Large intestine (tissue), 3 donors: Measurements from ENCODE around the gene LHX2. TPM values are rescaled to one million over a fixed set of nuclear protein-coding genes. Genes with fewer than 3 reads are reported as not detected.
A peak's percentile ranks its signal among the peaks of the same experiment; 100 is the strongest.

Source experiments
- DNase-seq, 2 donors: peaks; one replicate each; pipeline versions ENCODE4 v3.0.0 to v3.0.0-alpha.2; 2013
- H3K27ac ChIP-seq: one replicate; pipeline ENCODE4 v1.5.1; 2013; ENCODE audit warnings: low read length
- H3K27me3 ChIP-seq: 2 replicates; pipeline ENCODE4 v1.6.1; 2013; ENCODE audit warnings: low read length; ENCODE audit not compliant: control insufficient read depth, insufficient read depth
- H3K36me3 ChIP-seq: 2 replicates; pipeline ENCODE4 v1.6.1; 2013; ENCODE audit warnings: low read length; ENCODE audit not compliant: control insufficient read depth, insufficient read depth
- H3K4me1 ChIP-seq: one replicate; pipeline ENCODE4 v1.6.1; 2013; ENCODE audit warnings: low read length; ENCODE audit not compliant: control insufficient read depth, insufficient read depth
- H3K4me3 ChIP-seq: one replicate; pipeline ENCODE4 v1.5.1; 2013; ENCODE audit warnings: low read length
- H3K9me3 ChIP-seq: one replicate; pipeline ENCODE4 v1.6.1; 2013; ENCODE audit warnings: mild to moderate bottlenecking, low read depth, low read length, moderate library complexity; ENCODE audit not compliant: control insufficient read depth
- WGBS: methylation state at CpG from one replicate; pipeline ENCODE4 v1.1.5; 2013; ENCODE audit warnings: low lambda C conversion rate; ENCODE audit not compliant: insufficient coverage; 5-methylcytosine and 5-hydroxymethylcytosine counted together
- polyA plus RNA-seq: library from polyadenylated mRNA; unstranded; fragments of 120-200 nt; gene quantifications from one replicate; pipeline ENCODE4 v1.2.1, GENCODE V29; 2013

The LHX2 gene
- polyA plus RNA-seq, 1 donor, result 0.12 TPM

GRCh38 chr9:124068251-124068650 lies 56.7 kb downstream of the LHX2 start:
- DNase-seq, result no peak
- WGBS, result no CpG with 5 or more reads among the region's 3 CpGs

GRCh38 chr9:124074746-124075145 lies 63.2 kb downstream of the LHX2 start:
- peaks cover 4% of the 10 kb centered on the region for H3K27me3 ChIP-seq
- no peaks in the 10 kb centered on the region for H3K36me3 ChIP-seq
- no peaks in the 10 kb centered on the region for H3K9me3 ChIP-seq
- no peaks in the 10 kb centered on the region for H3K4me1 ChIP-seq
- no peak overlapping the region for H3K4me3 ChIP-seq
- DNase-seq, result no peak
- no peak overlapping the region for H3K27ac ChIP-seq
- WGBS, result no CpG with 5 or more reads among the region's 1 CpG

More at GRCh38 chr9:124068251-124068650, 56.7 kb downstream of the LHX2 start:
- H3K36me3 ChIP-seq, result no peaks in the 10 kb centered on the region
- H3K4me3 ChIP-seq, result no peak overlapping the region
- H3K27ac ChIP-seq, result no peak overlapping the region
- no peaks in the 10 kb centered on the region for H3K4me1 ChIP-seq
- H3K9me3 ChIP-seq, result no peaks in the 10 kb centered on the region
- peaks cover 4% of the 10 kb centered on the region for H3K27me3 ChIP-seq

- Histone ChIP-seq H3K36me3 (no peaks in the 10 kb centered on the region), H3K4me3 (no peak overlapping the region), H3K27me3 (peaks cover 4% of the 10 kb centered on the region), H3K9me3 (no peaks in the 10 kb centered on the region), H3K27ac (no peak overlapping the region), H3K4me1 (no peaks in the 10 kb centered on the region)
- 95% methylated on average over 3 of the region's 3 CpGs for WGBS
- no peak for DNase-seq
Measured at GRCh38 chr9:124075761-124076160, 64.2 kb downstream of the LHX2 start.

- H3K27me3 ChIP-seq, result no peaks in the 10 kb centered on the region
- no peaks in the 10 kb centered on the region for H3K9me3 ChIP-seq
- no peak overlapping the region for H3K4me3 ChIP-seq
- no peaks in the 10 kb centered on the region for H3K36me3 ChIP-seq
- no peak overlapping the region for H3K27ac ChIP-seq
- whole genome bisulfite sequencing, result 100% methylated on average over 2 of the region's 3 CpGs
- no peaks in the 10 kb centered on the region for H3K4me1 ChIP-seq
- no peak for DNase-seq
Measured at GRCh38 chr9:124077915-124078572, 66.5 kb downstream of the LHX2 start.

- WGBS, result no CpG with 5 or more reads among the region's 4 CpGs
- Histone ChIP-seq H3K36me3 (no peaks in the 10 kb centered on the region), H3K4me3 (no peak overlapping the region), H3K27ac (no peak overlapping the region), H3K4me1 (no peaks in the 10 kb centered on the region), H3K27me3 (no peaks in the 10 kb centered on the region), H3K9me3 (no peaks in the 10 kb centered on the region)
- DNase-seq, result no peak
Measured at GRCh38 chr9:124078641-124079040, 67.1 kb downstream of the LHX2 start.

GRCh38 chr9:124079176-124079925 lies 67.8 kb downstream of the LHX2 start:
- no CpG with 5 or more reads among the region's 17 CpGs for WGBS

GRCh38 chr9:124082622-124083021 lies 71.1 kb downstream of the LHX2 start:
- no peaks in the 10 kb centered on the region for H3K27me3 ChIP-seq
- no peaks in the 10 kb centered on the region for H3K9me3 ChIP-seq
- H3K4me1 ChIP-seq, result no peaks in the 10 kb centered on the region
- WGBS, result no CpG with 5 or more reads among the region's 2 CpGs
- no peaks in the 10 kb centered on the region for H3K36me3 ChIP-seq
- H3K4me3 ChIP-seq, result no peak overlapping the region
- H3K27ac ChIP-seq, result no peak overlapping the region
- DNase-seq, result no peak

More at GRCh38 chr9:124079176-124079925, 67.8 kb downstream of the LHX2 start:
- Histone ChIP-seq H3K27me3 (no peaks in the 10 kb centered on the region), H3K9me3 (no peaks in the 10 kb centered on the region), H3K36me3 (no peaks in the 10 kb centered on the region), H3K27ac (no peak overlapping the region), H3K4me3 (no peak overlapping the region), H3K4me1 (no peaks in the 10 kb centered on the region)
- DNase-seq, result peak in 1 of 2 donors; percentile 13

Other genes with a start within 250 kb of the LHX2 start
- 29.7 TPM for gene DENND1A, start 81.6 kb upstream of the LHX2 start, polyA plus RNA-seq
- gene NEK6, start 246.2 kb downstream of the LHX2 start, polyA plus RNA-seq, result 28.2 TPM